Regular cardiac myocyte (primary cell): Measurements from ENCODE around the gene RNF114. TPM values are rescaled to one million over a fixed set of nuclear protein-coding genes. Genes with fewer than 3 reads are reported as not detected.

Experiments
- total RNA-seq: library from RNA; depleted of rRNA; stranded (reverse); fragments of >200 nt; gene quantifications from 2 replicates; pipeline ENCODE4 v1.2.3, GENCODE V29; 2014

Gene RNF114
- 92.8 and 150 TPM in 2 replicates for total RNA-seq

DNA sequence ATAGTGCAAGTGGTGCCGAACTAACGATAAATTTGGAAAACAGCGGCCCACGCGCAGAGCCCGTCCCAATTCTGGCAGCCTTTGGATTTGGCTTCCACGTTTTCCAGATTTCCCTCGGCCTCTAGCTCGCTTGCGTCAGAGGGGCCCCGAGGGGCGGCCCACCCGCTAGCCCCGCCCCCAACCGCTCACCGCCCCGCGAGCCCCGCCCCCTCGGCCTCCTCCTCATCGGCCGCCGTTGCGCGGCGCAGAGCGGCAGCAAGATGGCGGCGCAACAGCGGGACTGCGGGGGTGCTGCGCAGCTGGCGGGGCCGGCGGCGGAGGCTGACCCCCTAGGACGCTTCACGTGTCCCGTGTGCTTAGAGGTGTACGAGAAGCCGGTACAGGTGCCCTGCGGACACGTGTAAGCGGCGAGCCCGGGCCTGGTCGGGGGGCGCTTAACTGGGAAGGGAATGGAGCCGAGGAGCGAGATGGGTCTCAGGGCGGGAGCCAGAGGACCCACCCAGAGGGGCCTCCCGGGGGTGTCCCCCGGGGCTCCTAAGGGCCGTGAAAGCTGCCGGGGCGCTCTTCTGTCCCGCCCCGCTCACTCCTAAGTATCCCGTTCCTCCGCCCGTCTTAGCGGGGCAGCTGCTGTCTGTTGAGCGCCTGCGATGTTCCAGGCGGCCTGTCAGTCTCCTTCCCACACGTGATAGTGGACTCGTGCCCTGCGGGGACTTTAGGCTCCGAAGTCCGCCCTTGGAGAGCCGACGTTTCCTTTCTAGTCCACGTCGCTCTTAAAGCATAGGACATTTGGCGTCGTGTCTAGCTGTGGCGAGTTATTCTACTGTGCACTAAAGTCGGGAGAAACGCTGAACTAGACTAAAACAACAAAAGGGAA, at the start of gene RNF114:
Gene RNF114 (plus strand): TSS at position 245 of the 874 bp plus-strand sequence. CDS start 16 bp downstream, at position 261.

DNA sequence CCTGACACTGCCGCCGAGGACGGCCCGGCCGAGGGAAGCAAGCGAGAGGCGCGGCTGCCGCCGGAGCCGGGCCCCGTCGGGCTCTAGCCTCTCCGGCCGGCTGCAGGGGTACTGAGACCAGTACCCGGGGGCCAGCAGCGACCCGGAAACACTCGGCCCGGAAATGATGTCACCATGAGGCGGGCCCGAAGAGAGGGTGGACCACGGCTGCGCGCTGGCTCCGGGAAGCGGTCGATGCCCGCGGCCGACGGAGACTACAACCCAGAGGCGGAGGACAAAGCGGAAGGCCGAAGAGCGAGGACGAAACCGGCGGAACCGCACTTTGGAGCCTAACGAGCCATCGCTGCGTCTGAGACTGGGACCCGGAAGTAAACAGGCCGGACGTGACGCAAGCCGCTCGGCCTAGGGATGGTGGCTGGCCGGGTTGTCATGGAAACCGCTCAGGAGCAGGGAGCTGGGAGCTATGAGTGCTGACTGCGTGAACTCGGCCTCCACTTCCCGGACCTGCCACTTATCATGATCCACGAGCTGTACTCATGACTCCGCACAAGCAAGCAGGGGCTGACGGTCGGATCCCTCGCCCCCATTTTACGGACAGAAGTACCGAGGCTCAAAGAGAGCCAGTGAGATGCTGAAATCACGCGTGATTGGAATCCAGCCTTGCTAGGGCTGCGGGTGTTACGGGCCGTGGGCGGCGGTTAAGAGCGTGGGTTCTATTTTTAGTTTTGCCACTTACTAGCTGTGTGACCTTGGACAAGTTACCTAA, 20.6 kb upstream of the RNF114 start, which contains the start of gene SPATA2:
Gene SPATA2 (minus strand): TSS at position 150 of the 766 bp plus-strand sequence. CDS start 7,039 bp downstream, outside the sequence.

DNA sequence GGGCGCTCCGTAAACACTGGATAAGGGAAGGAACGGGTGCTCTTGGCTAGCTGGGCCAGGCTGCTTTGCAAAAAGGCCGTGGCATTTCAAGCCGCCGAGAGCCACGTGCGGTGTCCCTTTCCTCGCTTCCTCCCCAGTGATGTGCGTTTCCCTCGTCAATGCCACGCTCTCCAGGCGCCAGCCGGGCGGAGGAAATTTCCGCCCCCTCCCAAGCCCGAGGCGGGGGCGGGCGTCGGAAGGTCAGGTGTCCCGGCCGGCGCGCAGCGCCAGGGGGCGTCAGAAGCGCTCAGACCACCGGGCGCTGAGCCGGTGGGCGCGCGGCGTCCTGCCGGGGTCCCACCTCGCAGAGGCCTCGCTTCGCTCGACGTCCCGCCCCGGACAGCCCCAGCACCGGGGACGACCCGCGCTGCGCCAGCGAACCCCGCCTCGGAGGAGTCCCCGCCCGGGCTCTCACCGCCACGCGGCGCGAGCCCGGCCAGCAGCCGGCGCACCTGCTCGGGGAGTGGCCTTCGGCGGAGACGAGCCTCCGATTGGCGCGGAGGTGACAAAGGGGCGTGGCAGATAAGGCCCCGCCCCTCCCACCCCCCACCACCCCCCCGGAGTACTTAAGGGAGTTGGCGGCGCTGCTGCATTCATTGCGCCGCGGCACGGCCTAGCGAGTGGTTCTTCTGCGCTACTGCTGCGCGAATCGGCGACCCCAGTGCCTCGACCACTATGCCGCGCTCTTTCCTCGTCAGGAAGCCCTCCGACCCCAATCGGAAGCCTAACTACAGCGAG, 46.3 kb downstream of the RNF114 start, which contains the start of gene SNAI1:
Gene SNAI1 (plus strand): TSS at position 635 of the 777 bp plus-strand sequence. CDS start 80 bp downstream, at position 715.

Other genes starting within 250 kb of the RNF114 start
- gene B4GALT5, start 222.5 kb upstream of the RNF114 start, total RNA-seq, result 15.2 and 17.1 TPM in 2 replicates
- gene SLC9A8, start 123.6 kb upstream of the RNF114 start, total RNA-seq, result 4.6 and 6.8 TPM in 2 replicates
- 0.56 and 1.7 TPM in 2 replicates for gene SPATA2, start 20.9 kb upstream of the RNF114 start, total RNA-seq
- 0.56 and 1.3 TPM in 2 replicates for gene SNAI1, start 46.6 kb downstream of the RNF114 start, total RNA-seq
- 24.9 and 30.4 TPM in 2 replicates for gene UBE2V1, start 176.8 kb downstream of the RNF114 start, total RNA-seq
- 15.9 and 20.0 TPM in 2 replicates for gene PEDS1, start 217.3 kb downstream of the RNF114 start, total RNA-seq